Activated B cell treated with CpG ODN at 0.5 μM for 24 hours (primary cell): ENCODE measurements around the gene ANKDD1A. TPM values are rescaled to one million over a fixed set of nuclear protein-coding genes. Genes with fewer than 3 reads are reported as not detected.

Experiments used
- ATAC-seq: fragments of 200-7000 bp; cut with Tn5 transposase; one replicate; pipeline ENCODE4 v1.10.0; 2021; ENCODE audit warnings: low read depth, mild to moderate bottlenecking, moderate library complexity
- CTCF ChIA-PET: fragments of 350-600 bp; sonication (Branson Sonifier 250); formaldehyde crosslinking; loops from one replicate; lab custom pipeline; 2021; ENCODE audit warnings: antibody characterized with exemption; lab: Charles Lee
- POLR2A ChIA-PET: fragments of 350-600 bp; sonication (Branson Sonifier 250); formaldehyde crosslinking; loops from one replicate; lab custom pipeline; 2021; ENCODE audit warnings: antibody characterized with exemption; lab: Charles Lee
- DNase-seq: peaks from one replicate; pipeline ENCODE4 v3.0.0; 2022
- H3K27ac Mint-ChIP-seq: one replicate; pipeline ENCODE4 v1.8.0; 2020; ENCODE audit warnings: mixed read lengths
- H3K27me3 Mint-ChIP-seq: one replicate; pipeline ENCODE4 v1.8.0; 2021; ENCODE audit warnings: mixed read lengths
- H3K36me3 Mint-ChIP-seq: one replicate; pipeline ENCODE4 v1.8.0; 2021; ENCODE audit warnings: low read depth, mixed read lengths
- H3K4me1 Mint-ChIP-seq: one replicate; pipeline ENCODE4 v1.8.0; 2021; ENCODE audit warnings: mixed read lengths
- H3K4me3 Mint-ChIP-seq: one replicate; pipeline ENCODE4 v1.8.0; 2020; ENCODE audit warnings: mild to moderate bottlenecking, mixed read lengths
- H3K9me3 Mint-ChIP-seq: one replicate; pipeline ENCODE4 v1.8.0; 2020; ENCODE audit warnings: mixed read lengths
- CTCF ChIP-seq: fragments of 200-600 bp; IDR thresholded peaks from one replicate; pipeline ENCODE4 v1.8.0; 2022; ENCODE audit warnings: antibody characterized with exemption, mild to moderate bottlenecking
- intact Hi-C: fragments of 100-400 bp; cut with micrococcal nuclease; formaldehyde crosslinking; loops from one replicate; pipeline ENCODE4 v1.15.1; 2024
- total RNA-seq: library from RNA; stranded (reverse); gene quantifications from 2 replicates; pipeline ENCODE4 v1.2.3, GENCODE V29; 2022

ANKDD1A gene
- total RNA-seq, 1 donor from 2014 or later, result 3.9 TPM

GRCh38 chr15:64930778-64931371, 19.2 kb downstream of the ANKDD1A start:
- CTCF ChIA-PET, result no interaction called here
- POLR2A ChIA-PET, result no interaction called here
- no peak for ATAC-seq
- Mint-ChIP-seq H3K36me3 (no peaks in the 10 kb centered on the region), H3K4me3 (no peak overlapping the region), H3K27ac (no peak overlapping the region), H3K4me1 (peaks cover 12% of the 10 kb centered on the region), H3K9me3 (no peaks in the 10 kb centered on the region), H3K27me3 (no peaks in the 10 kb centered on the region)
- DNase-seq, result no peak
- TF ChIP-seq CTCF, result no peak
- intact Hi-C loops, result no loop called here

GRCh38 chr15:64931381-64931780, 19.7 kb downstream of the ANKDD1A start:
- no peak overlapping the region for H3K27ac Mint-ChIP-seq
- peaks cover 12% of the 10 kb centered on the region for H3K4me1 Mint-ChIP-seq
- no peaks in the 10 kb centered on the region for H3K27me3 Mint-ChIP-seq
- TF ChIP-seq CTCF, result no peak
- H3K9me3 Mint-ChIP-seq, result no peaks in the 10 kb centered on the region
- intact Hi-C loops, result no loop called here
- ATAC-seq (no peak), DNase-seq (no peak)
- H3K36me3 Mint-ChIP-seq, result no peaks in the 10 kb centered on the region
- H3K4me3 Mint-ChIP-seq, result no peak overlapping the region
- ChIA-PET CTCF (no interaction called here), POLR2A (no interaction called here)

GRCh38 chr15:64934023-64934422, 22.3 kb downstream of the ANKDD1A start:
- CTCF ChIA-PET, result no interaction called here
- Mint-ChIP-seq H3K4me3 (no peak overlapping the region), H3K4me1 (peaks cover 2% of the 10 kb centered on the region), H3K27ac (no peak overlapping the region), H3K36me3 (no peaks in the 10 kb centered on the region), H3K9me3 (no peaks in the 10 kb centered on the region), H3K27me3 (no peaks in the 10 kb centered on the region)
- DNase-seq (no peak), ATAC-seq (no peak)
- TF ChIP-seq CTCF, result no peak
- POLR2A ChIA-PET, result interaction anchor here (0.7 kb wide), 1 partner anchor 56 kb away, joined by 7 read pairs; no protein-coding TSS in a partner anchor
- intact Hi-C loops, result no loop called here

- DNase-seq (no peak), ATAC-seq (no peak)
- H3K27me3 Mint-ChIP-seq, result no peaks in the 10 kb centered on the region
- no peaks in the 10 kb centered on the region for H3K9me3 Mint-ChIP-seq
- no peak for TF ChIP-seq CTCF
- H3K36me3 Mint-ChIP-seq, result no peaks in the 10 kb centered on the region
- ChIA-PET CTCF (no interaction called here), POLR2A (no interaction called here)
- no peak overlapping the region for H3K4me3 Mint-ChIP-seq
- H3K4me1 Mint-ChIP-seq, result no peaks in the 10 kb centered on the region
- intact Hi-C loops, result no loop called here
- no peak overlapping the region for H3K27ac Mint-ChIP-seq
These were observed 26.5 kb downstream of the ANKDD1A start for GRCh38 chr15:64938192-64938591.

DNA sequence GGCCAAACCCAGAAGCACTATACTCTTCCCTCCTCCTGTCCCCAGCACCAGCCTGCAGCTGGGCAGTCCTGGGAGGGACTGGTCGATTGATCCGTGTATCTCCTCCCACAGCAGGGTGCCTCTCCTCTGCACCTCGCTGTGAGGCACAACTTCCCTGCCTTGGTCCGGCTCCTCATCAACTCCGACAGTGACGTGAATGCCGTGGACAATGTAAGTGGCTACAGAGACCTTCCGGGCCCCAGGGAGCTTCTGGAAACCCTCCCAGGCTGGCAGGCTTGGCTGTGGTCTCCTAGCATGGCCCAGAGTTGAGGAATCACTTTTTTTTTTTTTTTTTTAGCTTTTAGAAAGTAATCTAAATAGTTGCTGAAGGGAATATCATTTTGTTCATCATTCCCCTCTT, 30.7 kb downstream of the ANKDD1A start:
- CTCF ChIA-PET, result interaction anchor here (1.6 kb wide), 1 partner anchor 133 kb away, joined by 4 read pairs; no protein-coding TSS in a partner anchor
- intact Hi-C loops, result no loop called here
- no peak overlapping the region for H3K4me3 Mint-ChIP-seq
- ATAC-seq, result no peak
- POLR2A ChIA-PET, result no interaction called here
- H3K4me1 Mint-ChIP-seq, result no peaks in the 10 kb centered on the region
- H3K9me3 Mint-ChIP-seq, result no peaks in the 10 kb centered on the region
- no peak for TF ChIP-seq CTCF
- DNase-seq, result no peak
- no peaks in the 10 kb centered on the region for H3K27me3 Mint-ChIP-seq
- H3K27ac Mint-ChIP-seq, result no peak overlapping the region
- no peaks in the 10 kb centered on the region for H3K36me3 Mint-ChIP-seq
